Measurements from ENCODE around the gene CCDC134.

Gene CCDC134

DNA sequence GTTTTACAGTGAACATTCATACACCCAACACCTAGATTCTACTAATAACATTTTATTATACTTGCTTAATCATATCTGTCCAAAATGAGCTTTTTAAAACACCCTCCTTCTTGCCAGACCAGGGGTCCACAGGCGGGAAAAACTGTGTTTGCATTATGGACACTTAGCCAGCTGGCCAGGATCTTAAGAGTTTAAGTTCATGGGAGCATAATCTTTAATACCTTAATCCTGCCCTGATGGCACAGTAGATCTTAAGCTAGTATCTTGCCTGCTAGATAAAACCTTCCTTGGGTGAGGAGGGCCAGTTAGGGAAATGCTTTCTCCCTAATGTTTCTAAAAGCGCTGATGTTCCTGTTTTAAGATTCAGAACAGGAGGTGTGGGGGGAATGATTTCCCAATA is 13.1 kb upstream of the CCDC134 start:
- DNase-seq: no peak

DNA sequence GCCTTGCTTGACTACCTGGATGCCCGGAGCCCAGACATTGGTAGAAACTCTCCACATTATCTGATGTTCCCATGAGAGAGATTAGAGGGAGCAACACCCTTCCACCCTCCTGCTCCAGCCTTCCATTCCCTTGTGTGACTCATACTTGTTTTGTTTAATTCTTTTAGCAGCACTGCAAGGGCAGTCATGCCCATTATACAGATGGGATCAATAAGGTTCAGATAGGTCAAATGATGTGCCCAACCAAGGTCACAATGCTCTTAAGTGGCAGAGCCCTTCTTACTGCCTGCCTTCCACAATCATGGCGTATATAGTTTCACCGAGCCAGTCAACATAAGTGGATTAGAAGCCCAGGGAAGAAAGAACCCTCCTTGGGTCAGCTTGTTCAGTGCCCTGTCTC is 6.6 kb upstream of the CCDC134 start:
- no peak for DNase-seq

DNA sequence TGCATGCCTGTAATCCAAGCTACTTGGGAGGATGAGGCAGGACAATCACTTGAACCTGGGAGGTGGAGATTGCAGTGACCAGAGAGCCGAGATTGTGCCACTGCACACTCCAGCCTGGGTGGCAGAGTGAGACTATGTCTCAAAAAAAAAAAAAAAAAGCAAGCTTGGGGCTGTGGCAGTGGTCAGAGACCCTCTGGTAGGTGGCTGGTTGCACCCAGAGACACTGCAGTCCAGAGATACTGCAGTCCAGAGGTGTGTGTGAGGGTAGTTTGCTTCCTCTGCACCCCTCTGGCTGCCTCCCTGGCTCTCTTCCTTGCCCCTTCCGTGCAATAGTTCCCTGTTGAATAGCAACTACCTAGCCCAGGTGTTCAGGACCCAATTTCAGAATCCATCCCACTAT is 1.7 kb upstream of the CCDC134 start:
- no peak for DNase-seq

GRCh38 chr22:41799486-41800347 is 762 bp upstream of the CCDC134 start:
- no peak for DNase-seq

GRCh38 chr22:41801147-41801819 is 804 bp downstream of the CCDC134 start:
- no peak for DNase-seq

GRCh38 chr22:41801886-41802285 is 1.4 kb downstream of the CCDC134 start:
- DNase-seq: no peak

- DNase-seq: no peak
Measured at GRCh38 chr22:41805639-41806038, 5.2 kb downstream of the CCDC134 start.

DNA sequence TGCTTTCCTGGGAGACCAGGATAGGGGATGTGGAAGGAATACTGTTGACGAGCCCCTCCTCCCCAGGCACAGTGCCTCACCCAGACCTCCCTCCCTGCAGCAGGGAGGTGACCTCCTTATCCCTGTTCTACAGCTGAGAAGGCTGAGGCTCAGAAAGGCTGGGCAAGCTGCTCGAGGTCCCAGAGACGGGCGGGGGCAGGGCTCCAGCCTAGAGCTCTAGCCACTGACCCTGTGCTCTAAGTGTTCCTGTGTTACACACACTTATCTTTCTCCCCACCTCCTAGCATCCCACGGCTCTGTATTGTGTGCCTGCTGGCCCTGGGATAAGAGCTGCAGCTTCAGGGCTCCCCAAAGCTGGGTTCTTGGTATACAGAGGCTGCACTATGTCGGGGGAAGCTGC is 7.9 kb downstream of the CCDC134 start:
- no peak for DNase-seq

- DNase-seq: no peak
Measured at GRCh38 chr22:41810022-41810421, 9.5 kb downstream of the CCDC134 start.

GRCh38 chr22:41812805-41813545 is 12.5 kb downstream of the CCDC134 start:
- DNase-seq: no peak

- no peak for DNase-seq
Measured at GRCh38 chr22:41813726-41814410, 13.4 kb downstream of the CCDC134 start.

DNA sequence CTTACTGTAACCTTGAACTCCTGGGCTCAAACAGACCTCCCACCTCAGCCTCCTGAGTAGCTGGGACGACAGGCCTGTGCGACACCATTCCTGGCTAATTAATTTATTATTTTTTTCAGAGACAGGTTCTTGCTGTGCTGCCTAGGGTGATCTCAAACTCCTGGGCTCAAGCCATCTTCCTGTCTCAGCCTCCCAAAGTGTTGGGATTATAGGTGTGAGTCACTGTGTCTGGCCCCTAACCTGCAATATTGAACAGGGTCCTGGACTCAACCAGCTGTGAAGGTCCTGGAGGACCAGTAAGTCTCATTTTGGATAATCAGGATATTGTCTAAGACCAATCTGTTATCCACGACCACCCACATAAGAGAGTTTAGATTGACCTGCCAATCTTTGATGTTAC is 15.2 kb downstream of the CCDC134 start:
- DNase-seq: no peak

DNA sequence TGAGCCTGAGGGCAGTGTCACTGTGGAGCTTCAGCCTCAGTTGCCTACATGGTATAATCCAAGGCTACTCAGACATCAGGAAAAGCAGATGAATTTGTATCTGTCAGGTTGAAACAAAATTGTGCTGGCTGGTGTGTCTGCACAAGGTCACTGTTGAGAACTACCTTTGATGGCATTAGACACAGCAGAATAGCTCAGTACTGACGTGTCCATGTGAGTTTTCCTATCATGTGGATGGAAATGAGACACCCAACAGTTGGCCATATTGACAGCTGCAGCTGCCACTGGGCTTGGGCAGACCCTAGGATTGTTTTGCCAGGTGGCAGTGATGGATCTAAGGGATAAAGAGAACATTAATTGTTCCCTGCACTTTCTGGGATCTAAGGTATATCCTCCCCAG is 15.8 kb downstream of the CCDC134 start:
- DNase-seq: no peak

GRCh38 chr22:41816871-41817270 is 16.4 kb downstream of the CCDC134 start:
- DNase-seq: no peak

- no peak for DNase-seq
Measured at GRCh38 chr22:41818011-41818410, 17.5 kb downstream of the CCDC134 start.

GRCh38 chr22:41818596-41818995 is 18.1 kb downstream of the CCDC134 start:
- DNase-seq: no peak

DNA sequence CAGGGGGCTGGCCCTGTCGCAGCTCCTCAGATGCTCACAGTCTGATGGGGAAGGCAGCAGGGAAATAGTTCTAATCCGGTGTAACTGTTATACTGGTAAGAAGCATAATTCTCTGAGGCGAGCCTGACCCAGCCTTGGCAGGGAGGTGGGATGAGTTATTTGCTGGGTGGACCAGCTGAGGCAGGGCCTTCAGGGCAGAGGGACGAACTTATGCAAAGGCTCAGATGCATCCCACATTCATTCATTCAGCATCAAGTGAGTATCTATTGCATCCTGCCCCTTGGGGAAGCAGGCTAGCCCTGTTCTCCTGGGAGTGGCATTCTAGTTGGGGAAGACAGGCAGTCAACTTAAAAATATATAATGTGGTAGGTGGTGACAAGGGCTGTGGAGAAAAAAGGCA is 18.8 kb downstream of the CCDC134 start:
- DNase-seq: no peak

GRCh38 chr22:41820447-41820846 is 20.0 kb downstream of the CCDC134 start:
- no peak for DNase-seq

DNA sequence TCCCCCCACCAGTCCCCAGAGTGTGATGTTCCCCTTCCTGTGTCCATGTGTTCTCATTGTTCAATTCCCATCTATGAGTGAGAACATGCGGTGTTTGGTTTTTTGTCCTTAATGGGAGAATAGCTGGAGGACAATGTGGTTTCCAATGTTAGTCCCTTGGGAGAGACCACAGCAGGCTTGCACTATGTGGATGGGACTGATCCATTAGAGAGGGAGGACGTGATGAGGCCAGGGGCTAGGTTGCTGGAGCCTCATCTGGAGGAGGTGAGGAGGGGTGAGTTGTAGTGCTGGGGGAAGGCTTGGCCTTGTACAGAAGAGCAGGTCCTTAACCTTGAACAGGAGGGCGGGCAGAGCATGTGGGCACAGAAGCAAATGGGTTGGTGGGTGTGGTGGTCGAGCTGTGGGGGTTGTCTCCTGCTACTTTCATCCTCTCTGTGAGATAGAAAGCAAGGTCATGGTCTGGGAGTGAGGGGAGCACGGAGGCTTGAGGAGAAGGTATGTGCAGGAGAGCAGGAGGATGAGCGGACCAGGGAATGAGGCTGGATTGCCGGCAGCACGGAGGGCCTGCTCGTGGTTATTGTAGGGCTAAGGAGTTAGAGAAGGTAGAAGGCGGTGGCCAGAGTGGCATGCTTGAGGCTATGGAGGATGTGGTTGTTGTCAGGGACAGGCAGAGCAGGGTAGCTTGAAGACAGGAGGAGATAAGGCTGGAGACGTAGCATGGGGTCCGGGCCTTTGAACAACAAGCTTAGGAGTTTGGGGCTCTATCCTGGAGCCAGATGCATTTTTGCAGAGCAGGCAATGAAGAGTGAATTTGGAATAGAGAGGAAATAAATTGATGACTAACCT is 21.2 kb downstream of the CCDC134 start:
- no peak for DNase-seq

GRCh38 chr22:41822317-41823057 is 22.0 kb downstream of the CCDC134 start:
- DNase-seq: peak; percentile 80

GRCh38 chr22:41823797-41824196 is 23.3 kb downstream of the CCDC134 start:
- DNase-seq: no peak
